Gastrocnemius medialis (tissue), 4 donors: ENCODE results near the gene PDE6G. TPM values are rescaled to one million over a fixed set of nuclear protein-coding genes. Genes with fewer than 3 reads are reported as not detected.

ENCODE experiments used
- ATAC-seq, 2 donors: fragments of 150-250 bp; one replicate each; pipeline ENCODE4 v1.9.1; 2016
- DNase-seq, 2 donors: peaks; one replicate each; pipeline ENCODE4 v3.0.0-alpha.2; 2019
- H3K27ac ChIP-seq, 4 donors: fragments of 200-600 bp; sonication (generic); 1 replicate in 1 of 4; 2 replicates in 3 of 4; pipeline ENCODE4 v1.5.1; 2016 to 2018; ENCODE audit warnings: mild to moderate bottlenecking in 2 of 4, moderate library complexity in 1 of 4
- H3K27me3 ChIP-seq, 3 donors: fragments of 200-600 bp; sonication (generic) in 2 of 3; 1 replicate in 1 of 3; 2 replicates in 2 of 3; pipeline versions ENCODE4 v1.5.1 to v1.6.0; 2016 to 2019; ENCODE audit warnings: mild to moderate bottlenecking in 1 of 3, moderate library complexity in 1 of 3
- H3K36me3 ChIP-seq, 2 donors: fragments of 200-600 bp; sonication (generic) in 1 of 2; one replicate each; pipeline ENCODE4 v1.5.1; 2017 to 2018
- H3K4me1 ChIP-seq, 2 donors: fragments of 200-600 bp; sonication (generic) in 1 of 2; one replicate each; pipeline ENCODE4 v1.5.1; 2016 to 2017; ENCODE audit warnings: mild to moderate bottlenecking in 2 of 2
- H3K4me3 ChIP-seq, 4 donors: fragments of 200-600 bp; sonication (generic) in 3 of 4; 1 replicate in 1 of 4; 2 replicates in 3 of 4; pipeline ENCODE4 v1.5.1; 2016 to 2019; ENCODE audit warnings: mild to moderate bottlenecking in 2 of 4
- H3K9me3 ChIP-seq, 3 donors: fragments of 200-600 bp; sonication (generic) in 2 of 3; 1 replicate in 1 of 3; 2 replicates in 2 of 3; pipeline ENCODE4 v1.5.1; 2016 to 2019
- POLR2A ChIP-seq, 2 donors: fragments of 450-650 bp; IDR thresholded peaks; one replicate each; pipeline ENCODE4 v1.6.1; 2017; ENCODE audit warnings: antibody characterized with exemption in 2 of 2, mild to moderate bottlenecking in 2 of 2, moderate library complexity in 2 of 2
- in situ Hi-C, 4 donors: fragments of 200-750 bp; cut with MboI; loops; one replicate each; pipeline versions ENCODE4 v1.15.0 to v1.8.0; 2017; ENCODE audit warnings: low sequenced_read_pairs in 4 of 4
- intact Hi-C: fragments of 100-400 bp; cut with DNase I; formaldehyde crosslinking; loops from one replicate; pipeline ENCODE4 v1.15.1; 2023; ENCODE audit warnings: low total_unique reads
- total RNA-seq, 4 donors: library from RNA; depleted of rRNA; stranded (reverse); fragments of >200 nt; gene quantifications; one replicate each; pipeline versions ENCODE4 v1.1.0 to v1.2.3, GENCODE V29; 2016
- TF ChIP-seq, protein P1 (sequence below), 5 experiments: fragments of 450-650 bp in 3 of 5; fragments of 200-600 bp in 2 of 5; sonication (generic) in 2 of 5; IDR thresholded peaks in 4 of 5; conservative IDR thresholded peaks in 1 of 5; 1 replicate in 4 of 5; 2 replicates in 1 of 5; pipeline ENCODE4 v1.5.1; 2016 to 2019; ENCODE audit warnings: antibody characterized with exemption in 5 of 5, mild to moderate bottlenecking in 3 of 5, moderate library complexity in 3 of 5

Gene PDE6G
- total RNA-seq, 4 donors from 2014 or later = not detected

DNA sequence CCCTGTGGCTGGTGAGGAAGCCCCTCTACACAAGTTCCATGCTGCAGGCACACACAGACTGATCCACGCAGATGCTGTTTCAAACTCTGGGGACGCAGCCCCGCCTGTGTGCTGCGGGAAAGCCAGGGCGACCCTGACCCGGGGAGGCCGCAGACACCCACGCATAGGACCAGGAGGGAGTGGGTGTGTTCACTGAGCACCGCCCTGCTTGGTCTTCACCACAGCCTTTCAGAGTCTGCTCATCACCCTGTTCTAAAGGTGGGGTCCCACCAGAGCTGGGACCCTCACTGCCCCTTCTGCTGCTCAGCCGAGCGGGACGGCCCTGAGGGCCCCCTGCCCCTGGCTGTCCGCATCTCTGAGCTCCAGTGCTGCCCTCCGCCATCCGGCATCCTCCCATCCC is 11.8 kb downstream of the PDE6G start:
- ATAC-seq = no peak
- no peak for DNase-seq
- no peak for TF ChIP-seq POLR2A (IDR thresholded peaks at IDR 0.05)
- TF ChIP-seq, protein P1, sequence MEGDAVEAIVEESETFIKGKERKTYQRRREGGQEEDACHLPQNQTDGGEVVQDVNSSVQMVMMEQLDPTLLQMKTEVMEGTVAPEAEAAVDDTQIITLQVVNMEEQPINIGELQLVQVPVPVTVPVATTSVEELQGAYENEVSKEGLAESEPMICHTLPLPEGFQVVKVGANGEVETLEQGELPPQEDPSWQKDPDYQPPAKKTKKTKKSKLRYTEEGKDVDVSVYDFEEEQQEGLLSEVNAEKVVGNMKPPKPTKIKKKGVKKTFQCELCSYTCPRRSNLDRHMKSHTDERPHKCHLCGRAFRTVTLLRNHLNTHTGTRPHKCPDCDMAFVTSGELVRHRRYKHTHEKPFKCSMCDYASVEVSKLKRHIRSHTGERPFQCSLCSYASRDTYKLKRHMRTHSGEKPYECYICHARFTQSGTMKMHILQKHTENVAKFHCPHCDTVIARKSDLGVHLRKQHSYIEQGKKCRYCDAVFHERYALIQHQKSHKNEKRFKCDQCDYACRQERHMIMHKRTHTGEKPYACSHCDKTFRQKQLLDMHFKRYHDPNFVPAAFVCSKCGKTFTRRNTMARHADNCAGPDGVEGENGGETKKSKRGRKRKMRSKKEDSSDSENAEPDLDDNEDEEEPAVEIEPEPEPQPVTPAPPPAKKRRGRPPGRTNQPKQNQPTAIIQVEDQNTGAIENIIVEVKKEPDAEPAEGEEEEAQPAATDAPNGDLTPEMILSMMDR (IDR thresholded peaks at IDR 0.05 in 4 of 5, conservative IDR thresholded peaks at IDR 0.05 in 1 of 5) = no peak
- Histone ChIP-seq H3K27me3 (peaks cover 13 to 21% (median 20%) of the 10 kb centered on the region in 3 donors), H3K27ac (no peak overlapping the region), H3K36me3 (no peaks in the 10 kb centered on the region), H3K4me3 (no peak overlapping the region), H3K9me3 (no peaks in the 10 kb centered on the region), H3K4me1 (no peaks in the 10 kb centered on the region)
- intact Hi-C loops = no loop called here
- in situ Hi-C loops = no loop called here

DNA sequence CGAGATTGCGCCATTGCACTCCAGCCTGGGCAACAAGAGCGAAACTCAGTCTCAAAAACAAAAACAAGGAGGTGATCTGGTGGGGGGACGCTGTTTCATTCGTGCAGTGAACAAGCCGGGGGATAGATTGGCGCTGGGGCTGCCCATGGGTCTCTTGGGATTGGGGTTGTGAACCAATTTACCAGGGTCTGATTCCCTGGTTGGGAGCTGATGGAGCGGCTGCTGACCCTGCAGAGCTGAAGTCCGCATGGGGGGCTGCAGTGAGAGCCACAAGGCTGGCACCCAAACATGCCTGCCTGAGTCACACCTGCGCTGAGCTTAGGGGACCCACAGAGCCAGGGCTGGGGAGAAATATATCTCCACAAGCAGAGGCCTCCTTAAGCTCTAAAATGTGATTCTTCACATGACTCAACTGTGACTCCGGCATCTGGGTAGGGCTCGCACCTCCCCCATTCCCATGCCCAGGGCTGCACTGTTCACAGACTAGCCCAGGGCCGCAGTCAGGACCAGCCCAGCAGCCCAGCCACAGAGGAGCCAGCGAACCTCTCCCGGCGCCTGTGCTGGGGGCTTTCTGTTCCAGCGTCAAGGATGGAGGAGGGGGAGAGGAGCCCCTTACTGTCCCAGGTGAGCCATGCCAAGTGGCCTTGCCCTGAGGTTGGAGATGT is 14.4 kb downstream of the PDE6G start:
- DNase-seq (no peak), ATAC-seq (no peak)
- H3K9me3 ChIP-seq = no peaks in the 10 kb centered on the region
- H3K4me3 ChIP-seq = no peak overlapping the region
- in situ Hi-C loops = no loop called here
- no peaks in the 10 kb centered on the region for H3K27me3 ChIP-seq
- intact Hi-C loops = no loop called here
- TF ChIP-seq, protein P1 (IDR thresholded peaks at IDR 0.05 in 4 of 5, conservative IDR thresholded peaks at IDR 0.05 in 1 of 5) = no peak
- TF ChIP-seq POLR2A (IDR thresholded peaks at IDR 0.05) = no peak
- no peak overlapping the region for H3K27ac ChIP-seq
- no peaks in the 10 kb centered on the region for H3K4me1 ChIP-seq
- no peaks in the 10 kb centered on the region for H3K36me3 ChIP-seq

DNA sequence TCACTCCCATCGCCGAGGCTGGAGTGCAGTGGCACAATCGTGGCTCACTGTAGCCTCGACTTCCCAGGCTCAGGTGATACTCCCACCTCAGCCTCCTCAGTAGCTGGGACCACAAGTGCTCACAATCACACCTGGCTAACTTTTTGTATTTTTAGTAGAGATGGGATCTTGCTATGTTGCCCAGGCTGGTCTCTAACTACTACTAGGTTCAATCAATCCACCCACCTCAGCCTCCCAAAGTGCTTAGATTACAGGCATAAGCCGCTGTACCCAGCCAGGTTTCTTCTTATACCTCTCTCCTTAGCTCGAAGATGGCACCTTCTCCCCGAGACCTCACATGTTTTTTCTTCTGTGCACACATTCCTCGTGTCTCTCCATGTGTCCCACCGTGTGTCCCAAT is 16.3 kb downstream of the PDE6G start:
- H3K27ac ChIP-seq = no peak overlapping the region
- no peak for TF ChIP-seq POLR2A (IDR thresholded peaks at IDR 0.05)
- TF ChIP-seq, protein P1 (IDR thresholded peaks at IDR 0.05 in 4 of 5, conservative IDR thresholded peaks at IDR 0.05 in 1 of 5) = no peak
- no peaks in the 10 kb centered on the region for H3K36me3 ChIP-seq
- H3K4me3 ChIP-seq = no peak overlapping the region
- no peaks in the 10 kb centered on the region for H3K27me3 ChIP-seq
- DNase-seq (no peak), ATAC-seq (no peak)
- in situ Hi-C loops (no loop called here), intact Hi-C loops (no loop called here)
- H3K9me3 ChIP-seq = no peaks in the 10 kb centered on the region
- peaks cover 10 to 12% of the 10 kb centered on the region in 2 donors for H3K4me1 ChIP-seq

DNA sequence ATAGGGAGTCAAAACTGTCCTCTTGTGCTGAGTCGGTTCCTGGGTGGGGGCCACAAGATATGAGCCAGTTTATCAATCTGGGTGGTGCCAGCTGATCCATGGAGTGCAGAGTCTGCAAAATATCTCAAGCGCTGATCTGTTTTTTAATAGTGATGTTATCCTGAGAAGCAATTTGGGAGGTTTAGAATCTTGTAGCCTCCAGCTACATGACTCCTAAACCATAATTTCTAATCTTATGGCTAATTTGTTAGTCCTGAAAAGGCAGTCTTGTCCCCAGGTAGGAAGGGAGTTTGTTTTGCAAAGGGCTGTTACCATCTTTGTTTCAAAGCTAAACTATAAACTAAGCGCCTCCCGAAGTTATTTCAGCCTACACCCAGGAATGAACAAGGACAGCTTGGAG is 17.7 kb downstream of the PDE6G start:
- Histone ChIP-seq H3K27ac (no peak overlapping the region), H3K4me1 (peaks cover 23% of the 10 kb centered on the region in 2 donors), H3K27me3 (no peaks in the 10 kb centered on the region), H3K4me3 (no peak overlapping the region), H3K9me3 (no peaks in the 10 kb centered on the region), H3K36me3 (no peaks in the 10 kb centered on the region)
- intact Hi-C loops = no loop called here
- in situ Hi-C loops = no loop called here
- no peak for TF ChIP-seq POLR2A (IDR thresholded peaks at IDR 0.05)
- TF ChIP-seq, protein P1 (IDR thresholded peaks at IDR 0.05 in 4 of 5, conservative IDR thresholded peaks at IDR 0.05 in 1 of 5) = no peak
- ATAC-seq (no peak), DNase-seq (no peak)
